Hematopoietic multipotent progenitor cell treated with erythropoietin and hydrocortisone succinate and interleukin-3 and kit ligand, for 4 days (in vitro differentiated cells): Measurements from ENCODE around the gene DHRS2.

Experiments used
- DNase-seq: peaks from one replicate; pipeline ENCODE4 v3.0.0-alpha.2; 2015

DHRS2 gene

GRCh38 chr14:23613242-23614070 is 22.7 kb upstream of the DHRS2 start:
- DNase-seq: no peak

GRCh38 chr14:23614395-23614828 is 21.8 kb upstream of the DHRS2 start:
- DNase-seq: no peak

GRCh38 chr14:23615856-23616255 is 20.3 kb upstream of the DHRS2 start:
- no peak for DNase-seq

- no peak for DNase-seq
These were observed 18.6 kb upstream of the DHRS2 start for GRCh38 chr14:23617539-23617938.

- no peak for DNase-seq
These were observed 17.7 kb upstream of the DHRS2 start for GRCh38 chr14:23618415-23618988.

- DNase-seq: no peak
These were observed 15.9 kb upstream of the DHRS2 start for GRCh38 chr14:23620177-23620702.

- no peak for DNase-seq
These were observed 14.8 kb upstream of the DHRS2 start for GRCh38 chr14:23621204-23621931.

- DNase-seq: no peak
These were observed 14.0 kb upstream of the DHRS2 start for GRCh38 chr14:23621932-23622730.

- no peak for DNase-seq
These were observed 13.2 kb upstream of the DHRS2 start for GRCh38 chr14:23622990-23623389.

- DNase-seq: no peak
These were observed 12.2 kb upstream of the DHRS2 start for GRCh38 chr14:23623962-23624361.

- DNase-seq: no peak
These were observed 11.2 kb upstream of the DHRS2 start for GRCh38 chr14:23624830-23625404.

- DNase-seq: no peak
These were observed 9.2 kb upstream of the DHRS2 start for GRCh38 chr14:23626946-23627345.

GRCh38 chr14:23627961-23628360 is 8.2 kb upstream of the DHRS2 start:
- DNase-seq: no peak

- DNase-seq: no peak
These were observed 7.0 kb upstream of the DHRS2 start for GRCh38 chr14:23629204-23629603.

- DNase-seq: no peak
These were observed 6.2 kb upstream of the DHRS2 start for GRCh38 chr14:23629832-23630396.

- no peak for DNase-seq
These were observed 5.5 kb upstream of the DHRS2 start for GRCh38 chr14:23630687-23631086.

- DNase-seq: no peak
These were observed 4.9 kb upstream of the DHRS2 start for GRCh38 chr14:23631234-23631633.

- peak; percentile 84 for DNase-seq
These were observed 4.3 kb upstream of the DHRS2 start for GRCh38 chr14:23631702-23632460.

GRCh38 chr14:23632461-23633159 is 3.6 kb upstream of the DHRS2 start:
- no peak for DNase-seq

- DNase-seq: no peak
These were observed 2.9 kb upstream of the DHRS2 start for GRCh38 chr14:23633160-23633701.
